ENCODE results near the gene ANXA8.
"Not testable (repeated sequence)": the region's sequence is repeated elsewhere in the genome, so short reads cannot be mapped to it uniquely, and the experiment has no call there.

GRCh38 chr10:47467458-47467857 is 16.5 kb downstream of the ANXA8 start:
- TF ChIP-seq CTCF, POLR2A (IDR thresholded peaks at IDR 0.05): not testable (repeated sequence)

Data from esophagus squamous epithelium (tissue), 4 donors.